Measurements from ENCODE around the gene C16orf95.
"Not testable (repeated sequence)": the region's sequence is repeated elsewhere in the genome, so short reads cannot be mapped to it uniquely, and the experiment has no call there.

Gene C16orf95

GRCh38 chr16:87345726-87346424 lies 28.7 kb upstream of the C16orf95 start:
- no peak for DNase-seq

GRCh38 chr16:87344931-87345631 lies 27.9 kb upstream of the C16orf95 start:
- no peak for DNase-seq

- DNase-seq, result no peak
Measured at GRCh38 chr16:87344165-87344930, 27.2 kb upstream of the C16orf95 start.

- DNase-seq, result no peak
Measured at GRCh38 chr16:87343753-87344050, 26.5 kb upstream of the C16orf95 start.

- DNase-seq, result no peak
Measured at GRCh38 chr16:87342978-87343752, 26.0 kb upstream of the C16orf95 start.

GRCh38 chr16:87342504-87342903 lies 25.3 kb upstream of the C16orf95 start:
- no peak for DNase-seq

- no peak for DNase-seq
Measured at GRCh38 chr16:87340198-87340597, 23.0 kb upstream of the C16orf95 start.

GRCh38 chr16:87339724-87340105 lies 22.5 kb upstream of the C16orf95 start:
- not testable (repeated sequence) for DNase-seq

- no peak for DNase-seq
Measured at GRCh38 chr16:87339086-87339723, 22.0 kb upstream of the C16orf95 start.

- no peak for DNase-seq
Measured at GRCh38 chr16:87338155-87338765, 21.1 kb upstream of the C16orf95 start.

GRCh38 chr16:87337262-87337771 lies 20.1 kb upstream of the C16orf95 start:
- no peak for DNase-seq

- DNase-seq, result no peak
Measured at GRCh38 chr16:87336434-87337240, 19.4 kb upstream of the C16orf95 start.

- DNase-seq, result no peak
Measured at GRCh38 chr16:87335625-87336433, 18.6 kb upstream of the C16orf95 start.

GRCh38 chr16:87334651-87335624 lies 17.7 kb upstream of the C16orf95 start:
- no peak for DNase-seq

GRCh38 chr16:87333581-87334331 lies 16.6 kb upstream of the C16orf95 start:
- no peak for DNase-seq

GRCh38 chr16:87333101-87333500 lies 15.9 kb upstream of the C16orf95 start:
- DNase-seq, result no peak

GRCh38 chr16:87332150-87332549 lies 15.0 kb upstream of the C16orf95 start:
- DNase-seq, result no peak

GRCh38 chr16:87331241-87331801 lies 14.1 kb upstream of the C16orf95 start:
- no peak for DNase-seq

Data from NCI-H1436 (cell line).